Hippocampal formation (tissue), 2 donors: ENCODE results near the gene NAP1L4.
"Not testable (repeated sequence)": the region's sequence is repeated elsewhere in the genome, so short reads cannot be mapped to it uniquely, and the experiment has no call there.

ENCODE experiments used
- DNase-seq, 2 donors: peaks; one replicate each; lab custom pipeline; 2025; lab: John Stamatoyannopoulos, UW

The NAP1L4 gene

DNA sequence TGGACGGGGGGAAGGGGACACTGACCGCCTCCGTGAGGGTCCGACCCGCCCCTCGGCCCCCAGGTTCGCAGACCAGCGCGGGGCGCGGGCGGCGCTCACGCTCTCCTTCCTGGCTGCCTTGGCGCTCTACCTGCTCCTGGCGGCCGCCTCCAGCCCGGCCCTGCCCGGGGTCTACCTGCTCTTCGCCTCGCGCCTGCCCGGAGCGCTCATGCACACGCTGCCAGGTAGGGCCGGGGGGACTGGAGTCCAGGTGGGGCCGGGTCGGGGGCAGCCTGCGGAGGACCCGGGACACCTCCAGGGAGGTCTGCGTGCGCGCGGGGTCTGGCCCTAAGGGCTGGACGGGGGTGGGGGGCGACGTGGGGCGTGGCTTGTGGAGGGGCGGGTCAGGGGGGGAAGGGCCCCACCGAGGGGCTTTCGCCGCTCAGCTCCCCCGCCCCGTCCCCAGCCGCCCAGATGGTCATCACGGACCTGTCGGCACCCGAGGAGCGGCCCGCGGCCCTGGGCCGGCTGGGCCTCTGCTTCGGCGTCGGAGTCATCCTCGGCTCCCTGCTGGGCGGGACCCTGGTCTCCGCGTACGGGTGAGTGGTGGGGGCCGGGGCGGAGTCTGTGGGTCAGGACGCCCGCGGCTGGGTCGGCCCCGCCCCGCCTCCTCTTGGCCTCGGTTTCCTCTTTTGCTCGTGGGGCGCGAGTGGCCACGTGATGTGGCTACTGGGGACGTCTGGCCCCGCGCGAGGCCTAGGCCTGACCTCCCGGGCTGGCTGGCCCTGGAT, 82.8 kb downstream of the NAP1L4 start:
- DNase-seq: no peak

- DNase-seq: no peak
Measured at GRCh38 chr11:2908130-2908529, 84.0 kb downstream of the NAP1L4 start.

- DNase-seq: not testable (repeated sequence)
Measured at GRCh38 chr11:2905299-2905698, 86.8 kb downstream of the NAP1L4 start.

DNA sequence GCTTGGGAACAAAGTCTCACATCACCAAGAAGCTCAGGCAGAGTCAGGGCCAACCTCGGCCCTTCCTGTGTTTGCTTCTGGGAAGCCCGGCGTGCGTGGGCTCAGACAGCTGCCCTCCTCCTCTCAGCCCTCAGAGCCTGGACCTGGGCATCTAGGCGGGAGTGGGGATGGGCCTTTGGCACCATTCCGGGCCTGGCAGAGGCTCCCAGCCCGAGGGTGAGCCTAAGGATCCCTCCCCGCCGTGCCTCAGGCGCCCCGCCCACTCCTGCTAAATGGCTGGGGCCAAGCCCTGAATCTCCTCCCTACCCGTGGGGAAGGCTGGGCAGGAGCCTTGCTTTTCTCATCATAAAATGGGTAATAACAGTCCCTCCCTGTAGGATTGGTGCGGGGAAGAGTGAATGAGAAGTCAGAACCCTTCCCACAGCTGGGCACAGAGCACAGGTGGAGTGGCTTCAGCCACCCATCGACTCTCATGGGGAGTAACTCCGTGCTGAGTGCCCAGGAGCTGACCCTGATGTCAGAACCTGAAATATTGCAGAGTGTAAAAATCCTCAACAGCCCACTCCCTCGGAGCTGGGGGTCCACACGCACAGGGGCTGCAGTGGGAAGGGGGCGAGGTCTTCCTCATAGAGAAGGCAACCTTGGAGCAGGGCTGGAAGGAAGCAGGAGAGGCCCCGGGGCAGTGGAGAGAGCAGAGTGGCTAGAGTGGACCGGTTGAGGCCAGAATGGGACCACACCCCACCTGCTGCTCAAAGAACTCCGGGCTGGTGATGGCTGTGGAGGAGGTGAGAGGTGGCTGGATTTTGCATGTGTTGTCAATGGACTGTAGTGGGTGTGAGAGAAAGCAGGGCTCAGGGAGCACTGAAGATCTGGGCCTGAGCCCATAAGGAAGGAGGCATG, 87.7 kb downstream of the NAP1L4 start:
- DNase-seq: no peak

DNA sequence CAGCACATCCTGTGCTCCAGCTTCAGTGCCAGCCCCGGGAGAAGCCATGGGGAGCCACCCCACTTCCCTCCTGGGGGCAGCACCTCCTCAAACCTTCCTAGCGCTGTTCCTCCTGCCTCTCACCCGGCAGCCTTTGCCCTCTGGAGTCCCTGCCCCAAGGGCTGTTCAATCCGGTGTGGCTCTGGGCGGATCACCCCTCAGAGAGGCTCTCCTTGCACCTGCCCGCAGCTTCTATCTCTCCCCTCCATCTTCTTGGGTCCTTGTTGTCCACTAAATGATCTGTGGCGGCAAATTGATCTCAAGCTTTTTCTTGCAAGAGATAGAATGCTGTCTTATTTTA, 88.5 kb downstream of the NAP1L4 start:
- no peak for DNase-seq

DNA sequence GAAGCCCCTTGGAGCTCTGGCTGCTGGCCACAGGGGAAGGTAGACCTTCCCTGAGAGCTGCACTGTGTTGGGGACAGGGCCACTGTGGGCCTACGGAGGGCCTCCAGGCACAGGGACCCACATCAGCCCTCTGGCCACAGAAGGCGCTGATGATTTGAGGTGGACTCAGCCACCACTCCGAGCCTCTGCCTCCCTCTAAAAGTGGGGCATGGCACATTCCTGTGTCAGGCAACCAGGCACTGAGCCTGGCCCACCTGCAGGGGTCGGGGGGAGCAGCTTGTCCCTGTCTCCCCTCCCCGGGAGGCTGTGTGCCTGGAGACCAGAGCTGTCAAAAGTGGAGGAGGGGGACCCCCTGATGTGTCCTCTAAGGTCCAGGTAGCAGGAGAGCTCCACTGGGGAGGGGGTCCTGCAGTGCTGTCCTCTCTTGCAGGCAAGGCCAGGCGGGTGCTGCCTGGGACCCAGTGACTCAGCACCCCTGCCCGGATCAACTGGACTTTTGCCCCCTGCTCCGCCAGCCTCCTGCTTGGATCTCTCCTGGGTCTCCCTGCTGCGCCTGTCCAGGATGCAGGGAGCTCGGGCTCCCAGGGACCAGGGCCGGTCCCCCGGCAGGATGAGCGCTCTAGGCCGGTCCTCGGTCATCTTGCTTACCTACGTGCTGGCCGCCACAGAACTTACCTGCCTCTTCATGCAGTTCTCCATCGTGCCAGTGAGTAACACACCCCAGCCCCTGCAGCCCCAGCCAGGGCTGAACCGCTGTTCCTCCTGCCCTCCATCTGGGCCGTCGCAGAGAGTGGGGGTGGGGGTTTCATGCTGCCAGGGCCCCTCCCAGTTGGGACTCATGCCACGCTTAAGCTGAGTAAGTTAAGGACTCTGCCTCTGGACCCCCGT, 89.1 kb downstream of the NAP1L4 start:
- no peak for DNase-seq

- peak; percentile 46 to 65 for DNase-seq
Measured at GRCh38 chr11:2901854-2902783, 90.0 kb downstream of the NAP1L4 start.

GRCh38 chr11:2901196-2901796, 90.8 kb downstream of the NAP1L4 start:
- no peak for DNase-seq

GRCh38 chr11:2899080-2899783, 92.9 kb downstream of the NAP1L4 start:
- DNase-seq: no peak

DNA sequence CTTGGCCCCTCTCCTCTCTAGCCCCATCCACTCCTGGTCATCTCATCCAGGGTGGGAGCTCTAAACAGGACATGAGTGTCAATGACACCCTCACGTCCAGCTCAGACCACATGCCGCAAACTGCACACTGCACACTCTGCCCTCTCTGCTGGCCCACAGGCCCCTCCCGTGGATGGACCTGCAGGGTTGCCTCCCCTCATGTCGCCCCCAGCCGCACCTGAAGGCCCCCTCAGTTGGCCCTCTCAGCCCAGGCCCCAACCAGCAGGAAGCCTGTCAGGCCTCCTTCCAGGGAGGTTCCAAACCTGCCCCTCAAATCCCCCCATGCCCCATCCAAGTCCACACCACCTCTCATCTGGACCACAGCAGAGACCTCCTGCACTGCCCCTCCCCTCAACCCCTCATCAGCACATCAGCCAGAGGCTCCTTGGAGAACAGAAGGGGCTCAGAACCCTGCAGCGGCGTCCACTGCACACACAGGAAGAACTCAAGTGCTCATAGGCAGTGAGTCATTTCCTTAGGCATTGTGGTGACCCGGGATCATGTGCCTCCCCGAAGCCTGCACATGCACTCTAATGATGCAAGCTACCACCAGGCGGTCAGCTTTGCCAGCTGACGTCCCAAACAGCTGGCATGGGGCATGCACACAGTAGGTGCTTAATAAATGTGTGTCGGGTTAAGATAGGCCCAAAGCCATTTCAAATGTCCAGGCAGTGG, 93.6 kb downstream of the NAP1L4 start:
- DNase-seq: no peak

- no peak for DNase-seq
Measured at GRCh38 chr11:2897048-2897447, 95.1 kb downstream of the NAP1L4 start.

DNA sequence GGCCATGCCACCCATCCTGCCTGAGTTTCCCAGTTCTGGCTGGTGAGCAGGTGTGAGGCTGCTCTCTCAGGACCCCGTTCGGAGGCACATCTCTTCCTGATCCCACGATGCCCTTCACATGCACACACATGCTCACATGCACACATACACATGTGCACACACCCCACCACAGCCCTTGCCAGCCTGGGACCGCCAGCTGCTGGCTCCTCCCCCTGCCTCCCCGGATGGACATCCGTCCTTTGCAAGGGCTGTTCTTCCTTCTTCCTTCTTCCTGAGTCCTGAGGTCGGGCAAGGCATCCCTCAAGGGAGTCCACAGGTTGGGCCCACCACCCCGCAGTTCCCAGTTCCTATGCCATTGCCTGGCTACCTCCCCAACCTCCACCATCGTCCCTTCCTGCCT, 96.1 kb downstream of the NAP1L4 start:
- no peak for DNase-seq
